Muscle of arm (tissue), 12 donors: ENCODE measurements around the gene SLC38A1. TPM values are rescaled to one million over a fixed set of nuclear protein-coding genes. Genes with fewer than 3 reads are reported as not detected.
"Not testable (repeated sequence)": the region's sequence is repeated elsewhere in the genome, so short reads cannot be mapped to it uniquely, and the experiment has no call there.

Source experiments
- DNase-seq: peaks from one replicate; pipeline ENCODE4 v3.0.0-alpha.2; 2013
- polyA plus RNA-seq, 12 donors: library from polyadenylated mRNA; unstranded; fragments of 120-200 nt; gene quantifications; one replicate each; pipeline ENCODE4 v1.2.1, GENCODE V29; 2013; ENCODE audit not compliant: insufficient read length in 12 of 12

Gene SLC38A1
- polyA plus RNA-seq, 12 donors = 37.6 to 59.0 (median 43.9) TPM; not detected in 1

DNA sequence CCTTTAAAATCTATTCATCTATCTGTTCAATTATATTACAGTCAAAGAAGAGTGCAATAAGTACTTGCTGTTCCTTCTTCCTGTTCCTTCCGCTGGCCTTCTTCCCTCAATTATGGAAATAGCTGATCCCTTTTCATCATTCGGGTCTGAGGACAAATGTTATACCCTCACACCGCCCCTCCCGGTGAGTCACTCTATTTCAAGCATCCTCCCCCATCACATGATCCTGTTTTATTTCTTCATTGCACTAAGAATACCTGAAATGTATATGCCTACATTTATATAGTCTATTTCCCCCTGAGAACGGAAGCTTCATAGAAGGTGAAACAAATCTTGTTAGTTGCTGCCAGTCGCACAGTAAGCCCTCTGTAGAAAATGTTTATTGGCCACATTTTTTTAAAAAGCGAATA lies 2.5 kb downstream of the SLC38A1 start:
- no peak for DNase-seq

DNA sequence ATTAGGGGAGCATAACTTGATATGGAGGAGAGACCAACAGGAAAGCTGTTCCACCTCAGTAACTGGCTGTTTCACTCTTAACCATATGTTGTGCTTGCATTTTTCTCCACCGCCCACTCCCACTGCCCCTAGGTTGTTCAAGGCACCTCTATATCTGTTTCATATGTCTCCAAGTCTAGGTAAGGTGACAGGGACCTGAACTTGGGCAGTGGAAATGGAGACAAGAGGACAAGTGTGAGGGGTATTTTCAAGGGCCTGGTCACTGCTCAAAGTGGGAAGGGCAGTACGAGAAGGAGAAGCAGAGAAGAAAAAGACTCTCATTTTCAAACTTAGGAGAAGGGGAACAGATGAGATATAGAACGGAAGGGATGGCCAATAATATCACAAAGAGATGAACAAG lies 3.1 kb downstream of the SLC38A1 start:
- no peak for DNase-seq

DNA sequence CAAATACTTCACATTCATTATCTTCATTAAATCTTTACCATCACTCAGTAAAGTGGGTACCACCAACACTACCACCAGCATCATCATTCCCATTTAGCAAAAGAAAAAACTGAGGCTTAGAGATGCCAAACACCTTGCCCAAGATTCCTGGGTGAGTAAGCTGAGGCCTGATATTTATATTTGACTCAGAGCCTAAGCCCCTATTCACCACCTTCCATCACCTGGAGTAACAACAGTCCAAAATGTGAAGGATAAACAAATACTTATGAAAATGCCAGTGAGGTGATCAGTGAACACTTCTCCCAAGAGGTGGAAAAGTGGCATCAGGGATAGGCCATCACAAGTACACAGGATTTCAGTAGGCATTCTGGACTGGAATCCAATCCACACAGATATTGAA lies 3.7 kb downstream of the SLC38A1 start:
- DNase-seq = no peak

DNA sequence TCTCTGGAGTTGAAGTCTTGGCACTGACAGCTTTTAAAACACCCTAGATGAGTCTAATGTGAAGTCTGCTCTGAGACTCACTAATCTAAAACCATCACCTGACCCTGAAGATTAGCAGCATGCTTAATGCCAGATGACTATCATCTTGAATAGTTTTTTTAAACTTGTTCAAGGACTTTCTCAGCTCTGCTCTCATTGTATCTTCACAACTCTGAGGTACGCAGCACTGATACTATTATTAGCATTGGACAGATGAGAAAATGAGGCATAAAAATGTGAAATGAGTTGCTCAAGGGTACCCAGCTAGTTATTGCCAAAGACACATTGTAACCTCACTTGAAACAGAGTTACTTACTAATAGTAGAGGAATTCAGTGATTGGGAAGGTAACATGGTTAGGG lies 4.8 kb downstream of the SLC38A1 start:
- no peak for DNase-seq

DNA sequence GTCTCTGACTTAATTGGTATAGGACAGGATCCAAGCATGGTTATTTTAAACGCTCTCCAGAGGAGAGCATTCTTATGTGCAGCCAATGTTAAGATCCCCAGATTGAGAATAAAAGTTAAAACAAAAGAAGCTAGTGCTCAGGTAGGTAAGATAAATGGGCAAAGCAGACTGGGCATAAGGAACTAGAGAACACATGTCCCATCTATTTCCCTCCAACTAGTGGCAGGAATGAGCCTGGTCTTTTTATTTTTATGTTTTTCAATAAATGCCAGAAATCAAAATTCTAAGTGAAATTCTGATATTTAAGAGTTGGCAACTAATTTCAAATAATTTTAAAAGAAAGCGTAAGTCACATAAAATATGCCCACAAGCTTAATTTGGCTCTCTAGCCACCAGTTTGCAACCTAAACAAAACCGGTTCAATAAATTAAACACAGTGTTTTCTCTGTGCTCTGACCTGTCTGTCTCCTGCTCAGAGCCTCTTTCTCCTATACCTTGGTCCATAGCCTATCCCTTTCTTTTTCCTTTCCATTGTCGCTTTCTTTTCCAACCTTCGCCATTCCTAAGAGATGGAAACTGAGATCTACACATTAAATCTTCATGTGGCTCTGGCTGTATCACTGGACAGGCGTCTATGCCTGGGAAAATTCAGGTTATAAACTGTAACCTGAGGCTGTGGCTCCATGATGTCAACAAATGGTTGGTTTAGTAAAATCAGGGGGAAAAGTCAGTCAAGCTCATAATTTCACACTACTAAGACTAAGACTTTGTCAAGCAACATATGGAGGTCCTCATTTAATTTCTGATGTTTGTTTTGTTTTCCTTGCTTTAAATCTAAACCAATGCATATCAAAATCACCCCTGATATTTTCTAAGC lies 5.5 kb downstream of the SLC38A1 start:
- DNase-seq = no peak

DNA sequence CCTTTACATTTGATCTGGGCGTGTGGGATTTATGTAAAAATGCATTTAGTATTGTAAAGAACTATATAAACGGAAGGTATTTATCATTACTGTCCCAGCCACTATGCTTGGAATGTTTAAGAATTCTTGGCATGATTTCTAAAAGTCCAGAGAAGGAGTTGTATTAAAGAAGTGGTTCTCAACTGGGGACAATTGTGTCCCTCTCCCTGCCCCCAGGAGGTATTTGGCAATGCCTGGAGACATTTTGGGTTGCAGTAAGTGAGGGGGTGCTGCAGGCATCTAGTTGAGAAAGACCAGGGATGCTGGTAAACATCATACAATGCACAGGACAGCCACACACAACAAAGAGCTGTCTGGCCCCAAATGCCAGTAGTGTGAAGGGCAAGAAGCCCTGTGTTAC lies 7.2 kb downstream of the SLC38A1 start:
- no peak for DNase-seq

DNA sequence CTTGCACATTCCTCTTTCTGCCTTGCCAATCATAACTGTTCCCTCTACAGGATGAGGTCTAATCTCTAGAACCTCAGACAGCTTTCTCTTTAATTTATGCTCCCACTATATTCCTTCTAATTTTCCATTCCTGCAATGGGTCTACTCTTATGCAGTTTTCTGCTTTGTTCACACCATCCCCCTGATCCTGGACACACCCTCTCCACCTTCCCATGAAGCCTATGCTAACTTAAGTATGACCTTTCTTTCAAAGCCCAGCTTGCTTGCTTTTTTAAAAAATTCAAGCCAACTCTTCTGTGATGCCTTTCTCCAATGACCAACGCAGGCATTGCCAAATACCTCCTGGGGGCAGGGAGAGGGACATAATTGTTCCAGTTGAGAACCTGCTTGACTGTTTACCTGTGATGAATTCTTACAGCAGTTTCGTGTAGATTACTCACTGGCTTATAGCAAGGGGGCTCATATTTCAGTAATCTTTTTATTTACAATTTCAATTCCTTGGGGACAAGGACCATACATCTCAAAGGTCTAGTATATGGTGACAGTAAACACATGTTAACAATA lies 7.8 kb downstream of the SLC38A1 start:
- no peak for DNase-seq

DNA sequence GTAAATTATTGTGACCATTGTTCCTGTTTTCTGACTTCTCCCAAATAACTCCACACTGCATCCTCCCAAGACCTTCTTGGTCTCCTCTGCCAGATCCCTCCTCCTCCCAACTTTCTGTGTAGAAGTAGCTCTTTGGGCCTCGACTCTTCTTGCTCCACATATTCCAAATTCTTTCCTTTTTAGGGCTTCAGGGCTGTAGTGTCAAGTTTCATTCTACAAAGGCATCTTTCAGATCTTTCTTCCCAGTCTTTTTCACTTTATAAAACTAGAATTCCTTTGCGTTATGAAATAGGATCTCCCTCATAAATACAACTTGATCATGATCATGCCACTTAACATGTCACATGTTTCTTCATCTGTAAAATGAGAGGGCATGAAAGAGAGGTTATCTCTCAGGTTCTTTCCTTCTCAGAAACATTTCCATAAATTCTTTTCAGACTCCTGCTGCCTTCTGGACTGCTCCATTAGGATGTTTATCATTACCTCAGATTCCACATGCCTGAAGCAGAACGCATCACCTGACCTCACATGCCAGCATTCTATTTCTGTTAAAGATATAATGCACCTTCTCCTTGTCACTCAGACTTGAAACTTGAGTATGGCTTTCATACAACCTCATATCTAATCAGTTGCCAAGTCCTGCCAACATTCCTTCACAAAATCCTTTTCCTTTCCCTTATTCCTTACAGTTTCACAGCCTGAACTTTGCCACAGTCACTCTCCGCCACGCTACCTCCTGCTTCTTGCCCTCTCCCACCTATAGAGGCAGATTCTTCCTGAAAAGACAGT lies 8.5 kb downstream of the SLC38A1 start:
- DNase-seq = no peak

DNA sequence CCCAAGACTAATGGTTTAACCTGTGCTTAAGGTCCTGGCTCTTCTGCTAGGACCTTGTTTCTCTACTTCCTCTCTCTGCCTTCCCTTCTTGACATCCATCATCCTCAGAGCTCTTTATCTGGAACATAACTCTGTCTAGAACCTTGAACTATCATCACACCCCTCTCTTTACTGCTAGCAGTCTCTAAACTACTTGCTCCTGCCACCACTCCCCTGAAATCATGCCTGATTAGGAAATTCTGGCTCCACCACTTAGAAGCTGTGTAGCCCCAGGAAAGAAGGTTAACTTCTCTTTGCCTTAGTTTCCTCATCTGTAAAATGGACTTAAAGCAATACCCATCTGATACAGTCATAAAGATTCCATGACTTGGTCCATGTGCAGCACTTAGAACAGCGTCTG lies 9.1 kb downstream of the SLC38A1 start:
- no peak for DNase-seq

DNA sequence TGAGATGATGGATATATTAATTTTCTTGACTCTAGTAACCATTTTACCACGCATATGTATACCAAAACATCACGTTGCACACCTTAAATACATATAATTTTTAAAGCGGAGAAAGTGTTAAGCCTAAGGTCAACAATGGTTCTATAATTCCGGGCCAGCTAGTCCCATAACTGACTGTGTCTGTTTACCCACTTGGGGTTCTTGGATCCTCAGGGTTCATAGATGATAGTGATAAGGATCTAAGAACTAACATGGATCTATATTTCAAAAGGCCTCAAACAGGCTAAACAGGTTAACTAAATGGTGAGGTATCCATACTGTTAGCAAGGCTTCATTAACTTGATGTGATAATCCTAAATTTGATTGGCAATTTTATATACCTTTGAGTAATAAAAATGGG lies 9.8 kb downstream of the SLC38A1 start:
- DNase-seq = no peak

DNA sequence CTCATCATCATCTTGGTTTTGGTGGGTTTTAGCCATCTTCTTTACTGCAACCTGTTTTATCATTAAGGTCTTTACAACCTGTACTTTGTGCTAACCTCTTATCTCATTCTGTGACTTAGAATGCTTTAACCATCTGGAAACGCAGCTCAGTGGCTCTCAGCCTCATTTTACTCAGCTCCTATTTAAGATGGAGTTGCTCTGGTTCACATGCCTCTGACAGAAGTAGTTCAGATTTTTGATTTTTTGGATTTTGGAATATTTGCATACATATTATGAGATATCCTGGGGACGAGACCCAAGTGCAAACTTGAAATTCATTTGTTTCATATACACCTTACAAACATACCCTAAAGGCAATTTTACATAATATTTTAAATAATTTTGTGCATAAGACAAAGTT lies 10.7 kb downstream of the SLC38A1 start:
- no peak for DNase-seq

DNA sequence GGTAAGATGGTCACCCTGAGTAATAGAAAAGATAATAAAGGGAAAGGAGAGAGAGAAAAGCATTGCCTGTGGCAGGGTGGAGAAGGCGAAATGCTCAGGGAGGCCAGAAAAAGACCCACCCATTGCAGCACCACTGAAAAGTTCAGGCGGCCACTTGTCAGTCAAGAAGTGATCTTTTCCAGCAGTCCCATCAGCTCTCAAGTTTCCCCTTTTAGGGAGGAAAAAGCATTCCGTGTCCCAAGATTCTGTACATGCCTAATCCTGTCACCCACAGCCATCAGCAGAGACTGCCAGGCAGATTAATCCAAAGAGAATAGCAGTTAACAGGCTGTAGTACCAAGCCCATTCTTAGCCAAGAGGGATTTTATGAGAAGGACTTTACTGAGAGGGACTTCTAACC lies 11.9 kb downstream of the SLC38A1 start:
- no peak for DNase-seq

DNA sequence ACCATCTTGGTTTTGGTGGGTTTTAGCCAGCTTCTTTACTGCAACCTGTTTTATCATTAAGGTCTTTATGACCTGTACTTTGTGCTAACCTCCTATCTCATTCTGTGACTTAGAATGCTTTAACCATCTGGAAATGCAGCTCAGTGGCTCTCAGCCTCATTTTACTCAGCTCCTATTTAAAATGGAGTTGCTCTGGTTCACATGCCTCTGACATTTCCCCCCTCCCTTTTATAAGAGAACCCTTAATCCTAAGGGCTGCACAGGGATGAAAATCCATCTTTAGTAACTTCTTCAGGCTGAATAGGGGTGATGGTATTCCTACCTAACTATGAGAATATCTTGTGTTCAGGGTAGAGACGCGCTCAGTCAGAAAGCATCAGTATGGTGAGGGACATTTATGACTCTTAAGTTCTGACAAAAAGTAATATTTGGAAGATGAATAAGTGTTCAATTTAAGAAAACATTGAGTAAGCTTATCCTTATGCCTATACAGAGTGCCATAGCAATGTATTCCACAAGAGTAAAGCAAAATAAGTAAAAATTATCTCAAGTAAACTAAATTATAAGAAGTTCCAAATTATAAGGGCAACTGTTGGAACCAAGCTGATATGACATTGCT lies 15.2 kb downstream of the SLC38A1 start:
- DNase-seq = no peak

DNA sequence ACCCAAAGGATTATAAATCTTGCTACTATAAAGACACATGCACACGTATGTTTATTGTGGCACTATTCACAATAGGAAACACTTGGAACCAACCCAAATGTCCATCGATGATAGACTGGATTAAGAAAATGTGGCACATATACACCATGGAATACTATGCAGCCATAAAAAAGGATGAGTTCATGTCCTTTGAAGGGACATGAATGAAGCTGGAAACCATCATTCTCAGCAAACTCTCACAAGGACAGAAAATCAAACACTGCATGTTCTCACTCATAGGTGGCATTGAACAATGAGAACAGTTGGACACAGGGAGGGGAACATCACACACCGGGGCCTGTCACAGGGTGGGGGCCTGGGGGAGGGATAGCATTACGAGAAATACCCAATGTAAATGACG lies 16.8 kb downstream of the SLC38A1 start:
- not testable (repeated sequence) for DNase-seq

DNA sequence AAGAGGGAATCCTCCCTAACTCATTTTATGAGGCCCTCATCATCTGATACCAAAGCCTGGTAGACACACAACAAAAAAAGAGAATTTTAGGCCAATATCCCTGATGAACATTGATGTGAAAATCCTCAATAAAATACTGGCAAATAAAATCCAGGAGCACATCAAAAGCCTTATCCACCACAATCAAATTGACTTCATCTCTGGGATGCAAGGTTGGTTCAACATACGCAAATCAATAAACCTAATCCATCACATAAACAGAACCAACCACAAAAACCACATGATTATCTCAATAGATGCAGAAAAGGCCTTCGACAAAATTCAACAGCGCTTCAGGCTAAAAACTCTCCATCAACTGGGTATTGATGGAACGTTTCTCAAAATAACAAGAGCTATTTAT lies 18.9 kb downstream of the SLC38A1 start:
- DNase-seq = not testable (repeated sequence)

DNA sequence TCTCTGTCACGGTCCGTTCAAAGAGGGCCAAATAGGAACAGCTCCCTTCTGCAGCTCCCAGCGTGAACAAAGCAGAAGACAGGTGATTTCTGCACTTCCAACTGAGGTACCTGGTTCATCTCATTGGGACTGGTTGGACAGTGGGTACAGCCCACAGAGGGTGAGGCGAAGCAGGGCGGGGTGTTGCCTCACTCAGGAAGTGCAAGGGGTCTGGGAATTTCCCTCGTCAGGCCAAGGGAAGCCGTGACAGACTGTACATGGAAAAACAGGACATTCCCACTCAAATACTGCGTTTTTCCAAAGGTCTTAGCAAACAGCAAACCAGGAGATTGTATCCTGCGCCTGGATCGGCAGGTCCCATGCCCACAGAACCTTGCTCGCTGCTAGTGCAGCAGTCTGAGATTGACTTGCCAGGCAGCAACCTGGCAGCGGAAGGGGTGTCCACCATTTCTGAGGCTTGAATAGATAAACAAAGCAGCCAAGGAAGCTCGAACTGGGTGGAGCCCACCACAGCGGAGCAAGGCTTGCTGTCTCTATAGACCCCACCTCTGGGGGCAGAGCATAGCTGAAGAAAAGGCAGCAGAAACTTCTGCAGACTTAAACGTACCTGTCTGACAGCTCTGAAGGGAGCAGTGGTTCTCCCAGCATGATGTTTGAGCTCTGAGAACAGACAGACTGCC lies 22.7 kb downstream of the SLC38A1 start:
- DNase-seq = no peak

DNA sequence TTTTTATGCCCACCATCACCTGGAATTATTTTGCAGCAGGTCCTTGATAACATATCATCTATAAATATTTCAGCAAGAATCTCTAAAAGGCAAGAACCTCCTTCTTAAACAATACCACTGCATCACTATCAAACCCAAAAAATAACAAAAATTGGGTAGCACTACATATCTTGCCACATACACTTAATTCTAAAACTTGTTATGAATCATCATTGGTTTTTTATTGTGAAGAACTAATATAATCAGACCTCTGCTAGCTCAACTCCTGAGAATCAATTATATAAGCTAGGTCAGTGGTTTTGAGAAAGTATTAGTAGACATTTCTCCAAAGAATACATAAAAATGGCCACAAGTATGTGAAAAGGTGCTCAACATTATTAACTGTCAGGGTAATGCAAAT lies 23.8 kb downstream of the SLC38A1 start:
- DNase-seq = no peak

DNA sequence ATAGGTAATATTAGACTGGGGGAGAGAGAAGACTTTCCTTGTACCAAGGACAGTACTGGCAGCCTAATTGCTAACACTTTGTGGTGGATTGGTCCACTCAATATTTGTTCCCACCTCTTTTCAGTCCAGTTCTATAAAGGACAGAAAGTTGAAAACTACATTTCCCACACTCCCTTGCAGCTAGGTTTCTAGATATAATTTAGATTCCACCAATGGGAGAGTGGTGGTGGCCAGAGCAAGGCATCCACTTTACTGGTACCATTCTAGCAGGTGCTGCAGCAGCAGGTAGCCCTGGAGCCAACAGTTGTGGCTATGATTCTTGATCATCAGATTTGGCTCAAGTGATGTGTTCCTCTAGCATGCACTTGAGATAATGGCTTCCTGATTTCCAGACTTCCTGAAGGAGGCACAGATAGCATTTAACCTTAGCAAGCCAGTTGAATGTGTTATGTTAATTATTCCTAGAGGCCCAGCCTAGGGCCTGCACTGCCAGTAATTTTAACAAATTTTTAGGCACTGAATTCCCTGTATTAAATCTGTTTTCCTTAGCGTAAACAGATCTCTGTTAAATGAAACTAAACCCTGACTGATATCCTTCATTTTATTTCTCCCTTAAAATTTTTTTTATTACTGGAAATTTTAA lies 24.4 kb downstream of the SLC38A1 start:
- no peak for DNase-seq

DNA sequence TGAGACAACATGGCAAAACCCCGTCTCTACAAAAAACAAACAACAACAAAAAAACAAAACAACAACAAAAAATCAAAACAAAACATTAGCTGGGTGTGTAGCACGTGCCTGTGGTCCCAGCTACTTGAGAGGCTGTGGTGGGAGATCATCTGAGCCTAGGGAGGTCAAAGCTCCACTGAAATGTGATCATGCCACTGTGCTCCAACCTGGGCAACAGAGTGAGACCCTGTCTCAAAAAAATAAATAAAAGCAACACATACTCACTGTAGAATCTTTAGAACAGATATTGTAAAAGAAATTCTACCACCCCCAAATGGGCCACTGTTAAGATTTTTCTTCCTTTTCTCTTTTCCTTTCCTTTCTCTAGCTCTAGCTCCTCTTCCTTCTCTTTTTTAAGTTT lies 26.3 kb downstream of the SLC38A1 start:
- DNase-seq = no peak

DNA sequence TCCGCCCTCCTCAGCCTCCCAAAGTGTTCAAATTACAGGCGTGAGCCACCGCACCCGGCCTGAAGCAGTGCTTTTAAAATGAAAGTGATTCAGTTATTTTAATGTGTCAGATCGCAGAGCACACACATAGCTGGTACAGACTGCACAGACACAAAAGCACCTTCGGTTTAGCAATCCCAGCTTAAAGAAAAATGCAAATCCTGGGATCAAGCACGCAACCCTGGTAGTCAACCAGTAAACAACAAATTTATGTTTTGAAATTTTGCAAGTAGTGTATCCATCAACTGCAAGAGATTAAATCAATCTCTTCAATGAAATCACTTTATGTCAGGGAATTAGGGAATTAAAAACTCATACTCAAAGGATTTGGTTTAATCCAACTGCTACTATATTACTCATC lies 28.4 kb downstream of the SLC38A1 start:
- DNase-seq = no peak

DNA sequence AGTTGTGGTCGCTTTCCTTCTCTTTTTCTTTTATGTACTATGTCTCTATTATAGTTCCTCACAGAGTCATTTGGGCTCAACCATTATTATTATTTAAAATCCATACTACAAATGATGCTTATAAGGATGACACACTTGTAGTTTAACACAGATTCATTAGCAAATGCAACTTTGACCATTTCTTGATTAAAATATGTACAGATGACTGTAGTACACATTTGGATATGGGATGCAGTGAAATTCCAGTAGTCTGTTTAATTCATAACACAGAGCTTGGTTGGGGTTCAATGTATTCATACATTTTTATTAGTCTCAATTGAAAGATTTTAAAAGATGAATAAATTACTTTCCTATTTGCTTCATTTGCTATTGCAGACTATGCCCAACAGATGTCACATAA lies 30.0 kb downstream of the SLC38A1 start:
- no peak for DNase-seq
